HG02981 (cell line): Measurements from ENCODE around the gene GRIN1.
"Not testable (repeated sequence)": the region's sequence is repeated elsewhere in the genome, so short reads cannot be mapped to it uniquely, and the experiment has no call there.

ENCODE experiments used
- ATAC-seq: cut with Tn5 transposase; IDR thresholded peaks from one replicate; pipeline ENCODE4 v1.9.1; 2021; ENCODE audit warnings: mild to moderate bottlenecking, moderate library complexity; ENCODE audit not compliant: unreplicated experiment

GRIN1 gene

GRCh38 chr9:137110911-137111787 lies 27.8 kb upstream of the GRIN1 start:
- ATAC-seq: no peak

DNA sequence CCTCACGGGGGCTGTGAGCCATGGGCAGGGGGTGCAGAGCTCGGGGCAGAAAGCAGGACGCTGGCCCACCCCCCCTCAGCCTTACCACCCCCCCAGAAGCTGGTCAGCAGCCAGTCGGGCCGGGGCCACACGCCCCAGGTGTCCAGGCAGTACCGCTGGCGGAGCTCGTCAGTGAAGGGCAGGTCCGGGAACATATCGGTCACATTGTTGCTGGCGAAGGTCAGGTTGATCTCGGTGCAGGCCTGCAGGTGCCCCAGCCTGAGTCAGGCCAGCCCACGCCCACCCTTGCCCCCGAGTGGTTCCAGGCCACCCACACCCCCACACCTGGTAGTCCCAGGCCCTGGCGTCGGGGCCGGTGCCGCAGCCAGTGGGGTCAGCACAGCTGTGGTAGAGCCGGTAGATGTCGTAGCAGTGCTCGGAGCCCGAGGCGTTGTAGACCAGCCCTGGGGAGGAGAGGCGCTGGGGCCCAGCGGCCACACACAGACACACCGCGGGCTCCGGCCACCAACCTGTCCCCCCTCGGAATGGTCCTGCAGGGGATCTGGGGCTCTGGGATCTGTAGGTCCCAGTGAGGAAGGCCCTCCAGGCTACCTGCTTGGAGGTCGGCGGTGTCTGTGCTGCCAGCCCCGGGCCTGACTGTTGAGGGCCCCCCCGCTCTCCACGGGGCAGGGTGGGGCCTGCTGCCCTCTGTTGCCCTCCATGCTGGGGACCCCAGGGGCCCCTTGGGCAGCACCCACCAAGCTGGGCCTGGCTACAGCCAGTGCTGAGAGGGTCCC lies 27.0 kb upstream of the GRIN1 start:
- ATAC-seq: no peak

- ATAC-seq: no peak
Observed at GRCh38 chr9:137112564-137113384, 26.2 kb upstream of the GRIN1 start.

GRCh38 chr9:137113385-137114159 lies 25.4 kb upstream of the GRIN1 start:
- ATAC-seq: no peak

GRCh38 chr9:137114220-137114612 lies 24.7 kb upstream of the GRIN1 start:
- no peak for ATAC-seq

GRCh38 chr9:137114613-137115393 lies 24.2 kb upstream of the GRIN1 start, which contains the start of gene DPP7:
Gene DPP7, minus strand, starts transcription at chr9:137114733. Its CDS starts 20 bp downstream, at chr9:137114713.
- ATAC-seq: peak; percentile 72

GRCh38 chr9:137115394-137116026 lies 23.4 kb upstream of the GRIN1 start:
- no peak for ATAC-seq

DNA sequence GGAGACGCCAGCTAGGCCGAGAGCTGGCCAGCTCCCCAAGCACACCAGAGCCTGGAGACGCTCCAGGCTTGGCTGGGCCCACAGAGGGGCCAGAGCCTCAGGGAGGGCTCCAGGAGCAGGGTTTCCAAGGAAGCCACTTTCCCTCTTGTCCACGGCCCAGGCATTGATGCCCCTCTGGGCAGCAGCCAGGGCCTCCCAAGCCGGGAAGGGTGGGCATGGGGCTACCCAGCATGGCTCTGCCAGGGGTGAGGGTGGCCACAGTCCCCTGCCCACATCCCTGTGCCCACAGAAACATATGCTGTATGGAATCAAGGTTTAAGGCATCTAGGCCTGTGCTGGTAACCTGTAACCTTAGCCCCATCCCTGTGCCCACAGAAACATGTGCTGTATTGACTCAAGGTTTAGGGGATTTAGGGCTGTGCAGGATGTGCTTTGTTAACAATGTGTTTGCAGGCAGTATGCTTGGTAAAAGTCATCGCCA lies 22.9 kb upstream of the GRIN1 start:
- no peak for ATAC-seq

DNA sequence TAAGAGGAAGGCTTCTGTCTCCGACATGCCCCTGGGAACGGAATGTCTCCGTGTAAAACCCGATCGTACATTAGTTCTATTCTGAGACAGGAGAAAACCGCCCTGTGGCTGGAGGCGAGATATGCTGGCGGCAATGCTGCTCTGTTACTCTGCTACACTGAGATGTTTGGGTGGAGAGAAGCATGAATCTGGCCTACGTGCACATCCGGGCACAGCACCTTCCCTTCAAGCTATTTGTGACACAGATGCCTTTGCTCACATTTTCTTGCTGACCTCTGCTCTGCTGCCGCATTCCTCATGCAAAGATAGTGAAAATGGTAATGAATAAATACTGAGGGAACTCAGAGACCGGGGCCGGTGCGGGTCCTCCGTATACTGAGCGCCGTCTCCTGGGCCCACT lies 22.2 kb upstream of the GRIN1 start:
- no peak for ATAC-seq

GRCh38 chr9:137117269-137117731 lies 21.7 kb upstream of the GRIN1 start:
- ATAC-seq: no peak

DNA sequence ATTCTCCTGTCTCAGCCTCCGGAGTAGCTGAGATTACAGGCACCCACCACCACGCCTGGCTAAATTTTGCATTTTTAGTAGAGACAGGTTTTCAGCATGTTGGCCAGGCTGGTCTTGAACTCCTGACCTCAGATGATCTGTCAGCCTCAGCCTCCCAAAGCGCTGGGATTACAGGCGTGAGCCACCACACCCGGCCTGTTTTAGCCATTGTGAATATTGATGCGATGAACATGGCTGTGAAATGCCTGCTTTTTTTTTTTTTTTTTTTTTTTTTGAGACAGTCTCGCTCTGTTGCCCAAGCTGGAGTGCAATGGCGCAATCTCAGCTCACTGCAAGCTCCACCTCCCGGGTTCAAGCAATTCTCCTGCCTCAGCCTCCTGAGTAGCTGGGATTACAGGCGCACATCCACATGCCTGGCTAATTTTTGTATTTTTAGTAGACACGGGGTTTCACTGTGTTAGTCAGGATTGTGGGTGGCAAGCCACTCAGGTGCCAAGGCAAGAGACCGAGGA lies 20.8 kb upstream of the GRIN1 start:
- ATAC-seq: not testable (repeated sequence)

GRCh38 chr9:137121927-137122795 lies 16.8 kb upstream of the GRIN1 start:
- not testable (repeated sequence) for ATAC-seq

DNA sequence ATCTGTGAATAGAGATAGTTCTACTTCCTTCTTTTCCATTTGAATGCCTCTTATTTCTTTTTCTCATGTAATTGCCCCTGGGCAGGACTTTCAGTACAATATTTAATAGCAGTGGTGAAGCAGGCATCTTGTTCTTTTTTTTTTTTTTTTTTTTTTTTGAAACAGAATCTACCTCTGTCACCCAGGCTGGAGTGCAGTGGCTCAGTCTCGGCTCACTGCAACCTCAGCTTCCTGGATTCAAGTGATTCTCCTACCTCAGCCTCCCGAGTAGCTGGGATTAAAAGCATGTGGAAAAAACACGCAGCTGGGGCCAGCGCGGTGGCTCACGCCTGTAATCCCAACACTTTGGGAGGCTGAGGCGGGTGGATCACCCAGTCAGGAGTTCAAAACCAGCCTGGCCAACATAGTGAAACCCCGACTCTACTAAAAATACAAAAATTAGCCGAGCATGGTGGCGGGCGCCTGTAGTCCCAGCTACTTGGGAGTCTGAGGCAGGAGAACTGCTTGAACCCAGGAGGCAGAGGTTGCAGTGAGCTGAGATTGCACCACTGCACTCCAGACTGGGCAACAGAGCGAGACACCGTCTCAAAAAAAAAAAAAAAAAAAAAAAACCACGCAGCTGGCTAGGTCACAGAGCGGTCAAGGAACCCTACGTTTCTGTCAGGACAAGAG lies 16.0 kb upstream of the GRIN1 start:
- not testable (repeated sequence) for ATAC-seq

GRCh38 chr9:137123468-137123837 lies 15.5 kb upstream of the GRIN1 start:
- ATAC-seq: no peak

DNA sequence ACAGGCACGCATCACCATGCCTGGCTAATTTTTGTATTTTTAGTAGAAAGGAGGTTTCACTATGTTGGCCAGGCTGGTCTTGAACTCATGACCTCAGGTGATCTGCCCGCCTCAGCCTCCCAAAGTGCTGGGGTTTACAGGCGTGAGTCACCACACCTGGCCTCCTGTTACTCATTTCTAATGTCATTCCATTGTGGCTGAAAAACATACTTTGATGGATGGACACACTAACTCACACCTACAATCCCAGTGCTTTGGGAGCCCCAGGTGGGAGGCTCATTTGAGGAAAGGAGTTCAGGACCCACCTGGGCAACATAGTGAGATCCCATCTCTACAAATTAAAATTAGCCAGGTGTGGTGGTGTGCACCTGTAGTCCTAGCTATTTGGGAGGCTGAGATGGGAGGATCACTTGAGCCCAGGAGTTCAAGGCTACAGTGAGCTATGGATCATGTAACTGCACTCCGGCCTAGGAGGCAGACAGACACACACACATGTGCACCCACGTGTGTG lies 14.9 kb upstream of the GRIN1 start:
- ATAC-seq: not testable (repeated sequence)

GRCh38 chr9:137126786-137127185 lies 12.2 kb upstream of the GRIN1 start:
- no peak for ATAC-seq
